GM13976 (cell line): ENCODE measurements around the gene MYBPH.

ENCODE experiments used
- DNase-seq: peaks from one replicate; pipeline ENCODE4 v3.0.0; 2012; ENCODE audit warnings: low spot score
- in situ Hi-C: fragments of 300-500 bp; cut with MboI; formaldehyde crosslinking; loops from one replicate; pipeline ENCODE4 v1.12.0; 2022; ENCODE audit warnings: low sequenced_read_pairs, mixed read lengths, inconsistent platforms; ENCODE audit not compliant: unreplicated experiment
- TF ChIP-seq, protein P1 (sequence below): IDR thresholded peaks from 2 replicates; pipeline ENCODE4 v1.5.1; 2012; ENCODE audit warnings: borderline replicate concordance, mild to moderate bottlenecking; ENCODE audit not compliant: insufficient read depth; ENCODE audit errors: extremely low read depth, missing control alignments, control extremely low read depth

MYBPH gene

DNA sequence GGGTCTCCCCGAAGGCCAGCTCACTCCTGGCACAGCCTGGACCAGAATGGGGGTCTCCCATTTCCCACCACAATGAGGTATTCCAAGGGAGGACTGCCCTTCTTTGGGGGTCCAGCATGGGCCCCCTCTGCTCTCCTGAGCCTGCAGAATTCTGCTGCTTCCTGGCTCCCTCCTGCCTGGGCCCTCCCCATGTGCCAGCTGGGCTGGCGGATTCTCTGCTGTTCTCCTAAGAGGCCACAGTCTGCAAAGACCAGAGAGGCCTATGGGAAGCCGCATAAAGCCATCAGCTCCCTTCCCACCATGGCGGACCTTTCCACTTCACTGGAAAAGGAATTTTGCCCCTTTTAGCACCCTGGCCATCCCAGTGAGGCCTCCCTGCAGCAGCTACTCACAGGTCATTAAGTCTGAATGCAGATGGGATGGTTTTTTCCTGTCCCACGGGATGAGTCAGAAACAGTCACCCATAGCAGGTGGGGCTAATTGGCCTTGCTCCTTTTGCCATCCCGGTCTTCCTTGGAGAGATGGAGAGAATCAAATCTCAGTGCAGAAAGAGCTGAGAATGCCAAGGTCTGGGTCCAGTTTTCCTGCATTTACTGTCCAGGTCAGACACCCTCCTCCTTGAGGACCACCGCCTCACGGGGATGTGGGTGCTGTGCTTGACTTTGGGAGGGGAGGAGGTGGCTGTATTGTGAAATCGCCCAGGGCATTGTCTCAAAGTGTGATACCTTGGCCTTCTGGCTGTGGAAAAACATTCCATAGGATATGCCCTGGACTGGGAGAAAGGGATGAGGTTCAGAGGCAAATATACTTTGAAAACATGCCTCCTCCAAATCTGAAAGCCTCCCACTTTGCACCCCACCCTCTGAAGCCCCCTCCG is 23.2 kb downstream of the MYBPH start:
- in situ Hi-C loops = no loop called here
- TF ChIP-seq, protein P1, sequence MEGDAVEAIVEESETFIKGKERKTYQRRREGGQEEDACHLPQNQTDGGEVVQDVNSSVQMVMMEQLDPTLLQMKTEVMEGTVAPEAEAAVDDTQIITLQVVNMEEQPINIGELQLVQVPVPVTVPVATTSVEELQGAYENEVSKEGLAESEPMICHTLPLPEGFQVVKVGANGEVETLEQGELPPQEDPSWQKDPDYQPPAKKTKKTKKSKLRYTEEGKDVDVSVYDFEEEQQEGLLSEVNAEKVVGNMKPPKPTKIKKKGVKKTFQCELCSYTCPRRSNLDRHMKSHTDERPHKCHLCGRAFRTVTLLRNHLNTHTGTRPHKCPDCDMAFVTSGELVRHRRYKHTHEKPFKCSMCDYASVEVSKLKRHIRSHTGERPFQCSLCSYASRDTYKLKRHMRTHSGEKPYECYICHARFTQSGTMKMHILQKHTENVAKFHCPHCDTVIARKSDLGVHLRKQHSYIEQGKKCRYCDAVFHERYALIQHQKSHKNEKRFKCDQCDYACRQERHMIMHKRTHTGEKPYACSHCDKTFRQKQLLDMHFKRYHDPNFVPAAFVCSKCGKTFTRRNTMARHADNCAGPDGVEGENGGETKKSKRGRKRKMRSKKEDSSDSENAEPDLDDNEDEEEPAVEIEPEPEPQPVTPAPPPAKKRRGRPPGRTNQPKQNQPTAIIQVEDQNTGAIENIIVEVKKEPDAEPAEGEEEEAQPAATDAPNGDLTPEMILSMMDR = no peak
- DNase-seq = no peak

DNA sequence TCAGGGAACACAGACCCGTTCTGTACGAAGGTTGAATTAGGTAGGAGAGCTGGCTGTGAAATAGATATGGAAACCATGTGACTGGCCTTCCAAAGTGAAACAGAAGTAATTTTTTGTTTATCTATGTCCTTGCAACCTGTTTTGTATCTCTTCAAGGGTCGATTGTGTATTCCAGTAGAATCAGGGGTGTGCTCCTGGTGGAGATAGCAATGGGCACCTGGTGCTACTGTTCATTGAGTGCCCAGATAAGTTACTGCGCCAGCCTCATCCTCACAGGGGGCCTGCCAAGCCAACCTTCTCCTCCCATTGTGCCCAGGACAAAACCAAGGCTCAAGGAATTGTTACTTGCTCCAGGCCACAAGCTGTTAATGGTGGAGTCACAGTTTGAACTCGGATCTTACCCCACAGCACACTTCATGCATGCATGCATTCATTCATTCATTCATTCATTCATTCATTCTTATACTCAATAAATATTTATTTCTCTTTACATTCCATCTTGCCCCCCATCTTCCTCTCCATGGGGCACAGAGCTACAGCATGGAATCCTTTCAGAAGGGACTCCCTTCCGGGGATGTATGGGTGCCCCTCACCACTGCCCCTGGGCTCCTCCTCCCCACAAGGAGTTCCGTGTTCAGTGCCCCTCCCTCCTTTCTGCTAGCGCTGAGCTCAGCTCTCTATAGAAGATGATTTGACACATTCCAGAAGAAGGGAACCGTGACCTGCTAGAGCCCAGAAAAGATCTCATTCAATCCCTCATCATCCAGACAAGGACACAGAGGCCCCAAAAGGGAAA is 24.1 kb downstream of the MYBPH start:
- in situ Hi-C loops = no loop called here
- TF ChIP-seq, protein P1 = no peak
- no peak for DNase-seq

DNA sequence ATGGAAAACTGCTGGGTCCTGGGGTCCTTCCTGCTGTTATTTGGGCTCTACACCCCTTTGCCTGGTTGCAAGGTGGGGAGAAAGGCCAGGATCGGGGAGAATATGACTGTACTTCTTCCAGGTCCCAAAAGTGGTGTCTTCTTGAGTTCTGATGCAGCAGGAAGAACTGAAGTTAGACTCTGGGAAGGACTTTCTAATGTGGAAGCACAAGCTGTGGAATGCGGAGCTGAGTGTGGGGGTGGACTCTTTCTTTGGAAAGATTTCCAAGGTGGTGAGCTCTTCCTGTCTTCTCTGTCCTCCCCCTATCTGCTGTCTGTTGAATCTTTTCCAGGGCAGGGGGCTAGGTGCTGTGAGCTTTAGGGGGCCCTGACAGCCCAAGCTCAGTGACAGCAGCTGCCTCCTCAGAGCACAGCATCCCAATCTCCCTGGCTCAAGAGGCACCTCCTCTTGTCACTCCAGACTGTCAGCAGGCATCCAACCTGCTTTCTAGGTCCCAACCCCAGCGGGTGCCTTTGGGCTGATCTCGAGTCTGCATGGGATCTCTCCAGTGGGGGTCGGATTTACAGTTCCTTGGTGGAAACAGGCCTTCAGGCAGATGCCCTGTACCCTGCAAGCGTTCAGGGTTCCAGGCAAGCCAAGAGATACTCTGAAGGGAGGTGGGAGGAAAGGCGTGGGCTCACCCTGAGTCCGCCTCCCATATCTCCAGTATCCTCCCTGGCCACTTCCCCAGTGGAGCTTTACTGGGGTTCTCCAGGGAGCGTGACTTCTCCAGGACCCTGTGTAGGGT is 24.9 kb downstream of the MYBPH start:
- in situ Hi-C loops = no loop called here
- TF ChIP-seq, protein P1 = no peak
- no peak for DNase-seq

DNA sequence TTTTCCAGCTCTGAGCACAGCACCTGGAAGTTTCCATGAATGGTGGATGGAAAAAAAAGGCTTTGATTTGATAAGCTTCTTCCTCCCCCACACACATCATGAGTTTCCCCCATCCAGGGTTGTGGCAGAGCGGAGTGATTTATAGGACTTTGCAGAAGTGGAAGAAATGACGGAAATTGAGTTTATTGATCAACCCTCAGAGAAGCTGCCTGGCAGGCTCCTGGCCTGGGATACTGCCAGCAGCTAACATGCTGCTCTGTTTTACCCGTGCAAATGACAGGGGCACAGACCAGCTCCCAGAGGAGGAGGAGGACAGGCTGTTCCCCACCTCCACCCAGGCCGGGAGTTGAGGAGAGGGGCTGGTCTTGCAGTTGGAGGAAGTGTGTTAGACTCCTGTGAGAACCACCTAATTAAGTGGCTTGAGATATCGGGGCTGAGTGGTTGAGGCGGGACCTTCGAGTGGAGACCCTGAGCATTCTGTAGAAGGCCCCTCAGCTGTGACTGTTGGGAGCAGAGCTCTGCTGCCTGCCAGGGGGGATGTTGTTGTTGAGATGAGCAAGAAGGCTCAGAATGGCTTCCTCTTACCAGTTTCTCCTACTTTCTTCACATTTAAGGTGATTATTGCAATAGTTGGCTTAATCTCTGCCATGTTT is 26.3 kb downstream of the MYBPH start:
- in situ Hi-C loops = no loop called here
- TF ChIP-seq, protein P1 = no peak
- no peak for DNase-seq

DNA sequence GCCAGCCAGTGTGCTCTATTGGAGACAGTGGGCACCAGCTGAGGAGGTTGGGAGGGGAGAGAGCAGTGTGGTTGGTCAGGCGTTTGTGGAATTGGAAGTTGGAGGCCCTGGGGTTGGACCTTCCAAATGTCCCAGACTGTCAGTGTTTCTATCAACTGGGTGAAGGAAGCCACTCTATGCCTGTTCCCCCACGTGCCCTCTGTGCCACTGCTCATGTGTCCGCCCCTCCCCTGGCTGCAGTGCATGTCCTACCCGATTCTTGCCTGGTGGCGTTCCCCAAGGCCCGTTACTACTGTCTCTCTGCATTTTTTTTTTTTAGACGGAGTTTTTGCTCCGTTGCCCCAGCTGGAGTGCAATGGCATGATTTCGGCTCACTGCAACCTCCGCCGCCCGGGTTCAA is 27.0 kb downstream of the MYBPH start:
- DNase-seq = no peak
- in situ Hi-C loops = no loop called here
- TF ChIP-seq, protein P1 = no peak

DNA sequence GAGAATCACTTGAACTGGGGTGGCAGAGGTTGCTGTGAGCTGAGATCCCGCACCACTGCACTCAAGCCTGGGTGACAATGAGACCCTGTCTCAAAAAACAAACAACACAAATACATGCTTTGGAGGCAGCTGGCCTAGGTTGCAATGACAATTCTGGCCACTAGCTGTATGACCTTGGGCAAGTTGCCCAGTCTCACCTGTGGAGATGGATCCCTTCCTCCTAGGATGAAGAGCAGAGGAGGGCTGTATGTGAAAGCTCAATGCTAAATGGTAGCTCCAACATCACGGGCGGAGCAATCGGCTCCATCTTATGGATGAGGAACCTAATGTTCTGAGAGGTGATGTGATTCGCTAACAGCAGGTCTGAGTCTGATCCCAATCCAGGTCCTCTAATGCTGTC is 27.5 kb downstream of the MYBPH start:
- TF ChIP-seq, protein P1 = no peak
- in situ Hi-C loops = no loop called here
- DNase-seq = no peak
